Neuronal stem cell (in vitro differentiated cells): Measurements from ENCODE around the gene KLF7.

Experiments used
- DNase-seq: peaks from one replicate; pipeline ENCODE4 v3.0.0-alpha.2; 2013; ENCODE audit warnings: low spot score
- H2AFZ ChIP-seq: one replicate; pipeline ENCODE4 v1.6.1; 2013; ENCODE audit warnings: mild to moderate bottlenecking, low read length, inconsistent platforms
- H2AK5ac ChIP-seq: 2 replicates; pipeline ENCODE4 v1.6.1; 2013; ENCODE audit warnings: low read depth, mild to moderate bottlenecking, inconsistent platforms, low read length, moderate library complexity, mixed read lengths
- H2BK120ac ChIP-seq: 2 replicates; pipeline ENCODE4 v1.6.1; 2013; ENCODE audit warnings: low read depth, mild to moderate bottlenecking, inconsistent platforms, low read length, moderate library complexity, mixed read lengths
- H2BK12ac ChIP-seq: one replicate; pipeline ENCODE4 v1.6.1; 2013; ENCODE audit warnings: low read length, inconsistent platforms
- H2BK15ac ChIP-seq: 2 replicates; pipeline ENCODE4 v1.6.1; 2013; ENCODE audit warnings: mild to moderate bottlenecking, low read length, inconsistent platforms, mixed read lengths
- H2BK5ac ChIP-seq: one replicate; pipeline ENCODE4 v1.6.1; 2013; ENCODE audit warnings: inconsistent platforms, mild to moderate bottlenecking, low read length, moderate library complexity
- H3K14ac ChIP-seq: one replicate; pipeline ENCODE4 v1.6.1; 2013; ENCODE audit warnings: low read length, inconsistent platforms
- H3K18ac ChIP-seq: 2 replicates; pipeline ENCODE4 v1.6.1; 2013; ENCODE audit warnings: low read length, inconsistent platforms
- H3K23ac ChIP-seq: 2 replicates; pipeline ENCODE4 v1.6.1; 2013; ENCODE audit warnings: low read depth, mild to moderate bottlenecking, mixed read lengths, low read length, inconsistent platforms; ENCODE audit not compliant: poor library complexity
- H3K27ac ChIP-seq: replicated peaks from 3 replicates; pipeline ENCODE4 v1.5.1; 2013; ENCODE audit warnings: low read length, inconsistent platforms
- H3K27me3 ChIP-seq, 3 experiments: 2 replicates each; pipeline ENCODE4 v1.6.1; 2013; ENCODE audit warnings: low read length in 3 of 3, mild to moderate bottlenecking in 2 of 3, inconsistent platforms in 1 of 3, low read depth in 1 of 3, mixed read lengths in 1 of 3, moderate library complexity in 1 of 3; ENCODE audit not compliant: control insufficient read depth in 3 of 3, insufficient read depth in 3 of 3
- H3K36me3 ChIP-seq, 2 donors: replicated peaks in 1 of 2; 2 replicates each; pipeline ENCODE4 v1.6.1; 2013; ENCODE audit warnings: low read length in 2 of 2; ENCODE audit not compliant: control insufficient read depth in 2 of 2, insufficient read depth in 2 of 2
- H3K4ac ChIP-seq: 2 replicates; pipeline ENCODE4 v1.6.1; 2013; ENCODE audit warnings: inconsistent platforms, mild to moderate bottlenecking, low read length, moderate library complexity
- H3K4me1 ChIP-seq, 2 donors: 1 replicate in 1 of 2; 2 replicates in 1 of 2; pipeline ENCODE4 v1.6.1; 2013; ENCODE audit warnings: low read length in 2 of 2, low read depth in 1 of 2; ENCODE audit not compliant: control insufficient read depth in 2 of 2, insufficient read depth in 1 of 2
- H3K4me2 ChIP-seq: one replicate; pipeline ENCODE4 v1.6.1; 2013; ENCODE audit warnings: mild to moderate bottlenecking, low read length, inconsistent platforms; ENCODE audit not compliant: insufficient read depth, poor library complexity, severe bottlenecking
- H3K4me3 ChIP-seq, 2 donors: 2 replicates each; pipeline ENCODE4 v1.5.1; 2013; ENCODE audit warnings: low read length in 2 of 2, mild to moderate bottlenecking in 2 of 2, inconsistent platforms in 1 of 2, moderate library complexity in 1 of 2
- H3K79me1 ChIP-seq: one replicate; pipeline ENCODE4 v1.6.1; 2013; ENCODE audit warnings: low read depth, mild to moderate bottlenecking, inconsistent platforms, low read length, moderate library complexity
- H3K9ac ChIP-seq: one replicate; pipeline ENCODE4 v1.6.1; 2013; ENCODE audit warnings: mild to moderate bottlenecking, low read depth, low read length, inconsistent platforms; ENCODE audit not compliant: poor library complexity
- H3K9me3 ChIP-seq, 2 donors: replicated peaks in 1 of 2; 2 replicates each; pipeline versions ENCODE3 to v1.6.1; 2013; ENCODE audit warnings: low read length in 2 of 2, mild to moderate bottlenecking in 2 of 2, inconsistent platforms in 1 of 2, low read depth in 1 of 2, mixed read lengths in 1 of 2, moderate library complexity in 1 of 2; ENCODE audit not compliant: control insufficient read depth in 2 of 2, insufficient read depth in 1 of 2
- H4K8ac ChIP-seq: one replicate; pipeline ENCODE4 v1.6.1; 2013; ENCODE audit warnings: low read depth, mild to moderate bottlenecking, inconsistent platforms, low read length, moderate library complexity
- H4K91ac ChIP-seq: one replicate; pipeline ENCODE4 v1.6.1; 2013; ENCODE audit warnings: low read length, low read depth, mild to moderate bottlenecking, inconsistent platforms; ENCODE audit not compliant: poor library complexity
- WGBS, 2 donors: extraction: QIAGEN DNeasy Blood & Tissue Kit; methylation state at CpG; one replicate each; pipeline ENCODE4 v1.1.7; 2013; ENCODE audit warnings: missing lambda C conversion rate in 2 of 2, mixed read lengths in 1 of 2; ENCODE audit not compliant: insufficient read length in 2 of 2, insufficient replicate concordance in 1 of 2; ENCODE audit errors: extremely low coverage in 2 of 2; 5-methylcytosine and 5-hydroxymethylcytosine counted together

The KLF7 gene

DNA sequence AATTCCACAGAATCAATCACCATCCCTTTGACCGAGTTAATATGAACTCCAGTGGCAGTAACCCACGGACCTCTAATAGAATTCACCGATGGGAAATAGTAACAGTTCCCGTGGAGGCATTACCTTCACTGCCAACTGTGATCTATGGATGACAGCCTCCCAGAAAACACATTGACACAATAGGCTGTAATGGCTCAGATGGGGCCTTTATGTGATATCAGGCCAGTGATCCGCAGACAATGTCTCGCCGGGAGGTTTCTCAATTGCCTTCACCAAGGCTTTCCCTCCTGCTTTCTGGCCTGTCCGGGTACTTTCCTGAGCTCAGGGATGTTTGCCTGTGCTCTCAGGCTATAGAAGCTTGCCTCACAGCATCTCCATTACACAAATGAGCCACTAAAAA is 34.4 kb upstream of the KLF7 start:
- no peaks in the 10 kb centered on the region for H3K9me3 ChIP-seq
- WGBS, 2 donors: no CpG with 5 or more reads among the region's 8 CpGs
- no peak overlapping the region for H2BK120ac ChIP-seq
- H4K91ac ChIP-seq: no peak overlapping the region
- H4K8ac ChIP-seq: no peak overlapping the region
- DNase-seq: no peak
- no peak overlapping the region for H3K23ac ChIP-seq
- no peak overlapping the region for H2AK5ac ChIP-seq
- H3K14ac ChIP-seq: no peak overlapping the region
- no peak overlapping the region for H2BK15ac ChIP-seq
- no peak overlapping the region for H3K9ac ChIP-seq
- no peak overlapping the region for H2BK12ac ChIP-seq
- H3K4me3 ChIP-seq: no peak overlapping the region
- H3K18ac ChIP-seq: no peak overlapping the region
- no peak overlapping the region for H2BK5ac ChIP-seq
- no peaks in the 10 kb centered on the region for H3K36me3 ChIP-seq
- no peaks in the 10 kb centered on the region for H3K79me1 ChIP-seq
- no peaks in the 10 kb centered on the region for H3K27me3 ChIP-seq
- H3K4me2 ChIP-seq: no peak overlapping the region
- H3K27ac ChIP-seq: no peak overlapping the region
- H3K4me1 ChIP-seq: peaks cover 9 to 10% of the 10 kb centered on the region in 2 donors
- no peak overlapping the region for H3K4ac ChIP-seq
- H2AFZ ChIP-seq: no peak overlapping the region

DNA sequence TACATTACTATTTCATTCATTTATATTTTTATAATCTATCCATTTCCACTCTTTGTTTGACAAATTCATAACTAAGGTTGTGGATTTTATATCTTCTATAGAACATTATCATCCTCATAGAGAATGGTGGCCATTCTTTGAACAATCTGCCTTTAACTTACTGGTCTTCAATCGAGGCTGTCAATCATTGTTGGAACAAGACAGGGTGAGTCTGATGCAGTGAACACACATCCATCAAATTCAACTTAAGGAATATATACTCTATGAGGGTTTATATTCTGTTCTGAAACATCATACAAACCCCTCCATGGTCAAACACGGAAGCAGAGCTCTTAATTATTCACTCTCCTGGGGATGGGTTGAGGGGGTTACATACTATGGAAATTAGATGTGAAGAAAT is 28.3 kb upstream of the KLF7 start:
- H2AFZ ChIP-seq: no peak overlapping the region
- H3K4me1 ChIP-seq: peaks cover 0 to 4% of the 10 kb centered on the region in 2 donors
- no peak overlapping the region for H4K91ac ChIP-seq
- no peak overlapping the region for H3K18ac ChIP-seq
- no peak overlapping the region for H4K8ac ChIP-seq
- H3K4me3 ChIP-seq: no peak overlapping the region
- DNase-seq: no peak
- H2BK15ac ChIP-seq: no peak overlapping the region
- no peak overlapping the region for H3K9ac ChIP-seq
- no peaks in the 10 kb centered on the region for H3K9me3 ChIP-seq
- H3K14ac ChIP-seq: no peak overlapping the region
- no peak overlapping the region for H2BK5ac ChIP-seq
- H2AK5ac ChIP-seq: no peak overlapping the region
- H3K4ac ChIP-seq: no peak overlapping the region
- H2BK12ac ChIP-seq: no peak overlapping the region
- H3K27me3 ChIP-seq: no peaks in the 10 kb centered on the region
- H3K23ac ChIP-seq: no peak overlapping the region
- no peak overlapping the region for H2BK120ac ChIP-seq
- no CpG with 5 or more reads among the region's 2 CpGs for WGBS, 2 donors
- no peak overlapping the region for H3K4me2 ChIP-seq
- no peaks in the 10 kb centered on the region for H3K36me3 ChIP-seq
- H3K27ac ChIP-seq: no peak overlapping the region
- H3K79me1 ChIP-seq: no peaks in the 10 kb centered on the region

DNA sequence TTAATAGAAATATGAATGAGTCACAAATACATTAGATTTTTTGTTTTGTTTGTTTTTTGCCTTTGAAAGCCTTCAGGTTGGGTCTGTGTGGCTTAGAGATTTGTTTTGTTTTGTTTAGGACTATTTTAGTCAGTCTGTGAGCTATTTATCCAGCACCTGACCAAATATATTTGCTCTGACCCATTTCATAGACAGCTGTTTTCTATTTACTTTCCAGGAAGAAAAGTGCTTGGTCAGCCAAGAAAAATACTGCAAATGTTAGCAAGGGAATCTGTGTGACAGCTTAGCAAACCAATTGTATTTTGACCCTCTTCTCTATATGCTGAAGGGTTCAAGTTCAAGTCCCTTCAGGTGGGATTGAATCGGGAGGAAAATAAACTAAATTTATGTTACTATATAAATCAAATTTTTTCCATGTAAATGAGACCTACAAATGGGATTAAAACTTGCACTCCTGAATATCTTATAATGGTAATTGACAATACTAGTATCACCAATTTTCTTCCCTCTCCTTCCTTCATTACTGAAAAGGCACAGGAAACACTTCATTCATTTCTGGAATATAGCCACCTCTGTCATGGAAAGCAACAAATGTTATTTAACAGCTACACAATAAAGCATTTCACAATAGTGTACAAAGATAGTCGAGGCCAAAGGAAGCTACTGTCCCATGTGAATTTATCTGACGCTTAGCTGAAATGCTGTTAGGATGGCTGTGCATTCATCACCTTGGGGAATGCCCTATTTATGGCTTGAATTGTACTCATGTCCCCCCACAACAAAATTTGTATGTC is 23.1 kb upstream of the KLF7 start:
- Histone ChIP-seq H3K27ac (no peak overlapping the region), H4K91ac (no peak overlapping the region), H3K9me3 (no peaks in the 10 kb centered on the region), H3K4me1 (peaks cover 0 to 3% of the 10 kb centered on the region in 2 donors), H3K23ac (no peak overlapping the region), H2AFZ (no peak overlapping the region), H2AK5ac (no peak overlapping the region), H3K9ac (no peak overlapping the region), H3K4ac (no peak overlapping the region), H3K14ac (no peak overlapping the region), H2BK120ac (no peak overlapping the region), H4K8ac (no peak overlapping the region), H3K27me3 (no peaks in the 10 kb centered on the region), H3K36me3 (no peaks in the 10 kb centered on the region), H3K18ac (no peak overlapping the region), H3K79me1 (no peaks in the 10 kb centered on the region), H2BK15ac (no peak overlapping the region), H2BK5ac (no peak overlapping the region), H3K4me2 (no peak overlapping the region), H3K4me3 (no peak overlapping the region), H2BK12ac (no peak overlapping the region)
- WGBS, 2 donors: no CpG with 5 or more reads among the region's 3 CpGs
- DNase-seq: no peak

DNA sequence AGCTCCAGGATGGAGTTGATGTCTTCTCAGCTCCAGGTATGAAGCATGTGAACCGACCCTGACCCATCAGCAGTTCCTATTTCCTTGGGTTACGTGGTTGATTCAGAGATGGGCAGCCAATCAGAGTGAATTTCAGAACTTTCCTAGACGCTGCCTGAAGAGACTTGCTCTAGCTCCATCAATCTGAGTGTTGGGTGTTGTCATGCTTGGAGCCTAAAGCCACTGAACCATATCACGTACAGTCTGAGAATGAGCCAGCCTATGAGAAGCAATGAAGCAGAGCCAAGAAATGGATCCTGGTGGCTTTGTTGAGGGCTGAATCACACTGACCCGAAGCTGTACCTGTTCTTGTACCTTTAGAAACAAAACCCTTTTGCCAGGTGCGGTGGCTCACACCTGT is 19.6 kb upstream of the KLF7 start:
- H3K9me3 ChIP-seq: no peaks in the 10 kb centered on the region

More for the DNA sequence above, 19.6 kb upstream of the KLF7 start:
- Histone ChIP-seq H3K4me3 (no peak overlapping the region), H3K4ac (no peak overlapping the region), H2AFZ (no peak overlapping the region), H3K36me3 (no peaks in the 10 kb centered on the region), H3K18ac (peak overlapping the region; percentile 13), H3K23ac (no peak overlapping the region), H3K4me1 (peaks cover 0 to 3% of the 10 kb centered on the region in 2 donors), H4K8ac (no peak overlapping the region), H3K27me3 (no peaks in the 10 kb centered on the region), H2BK12ac (no peak overlapping the region), H3K79me1 (no peaks in the 10 kb centered on the region), H3K27ac (no peak overlapping the region), H2BK5ac (no peak overlapping the region), H2BK15ac (no peak overlapping the region), H3K9ac (no peak overlapping the region), H3K4me2 (no peak overlapping the region), H2AK5ac (no peak overlapping the region), H3K14ac (no peak overlapping the region), H4K91ac (no peak overlapping the region), H2BK120ac (no peak overlapping the region)
- DNase-seq: no peak
- WGBS, 2 donors: no CpG with 5 or more reads among the region's 6 CpGs
